Kidney tubule cell (primary cell): ENCODE results near the gene FARS2.

Experiments
- DNase-seq: peaks from one replicate; pipeline ENCODE4 v3.0.0-alpha.2; 2018; ENCODE audit warnings: low spot score

Gene FARS2

DNA sequence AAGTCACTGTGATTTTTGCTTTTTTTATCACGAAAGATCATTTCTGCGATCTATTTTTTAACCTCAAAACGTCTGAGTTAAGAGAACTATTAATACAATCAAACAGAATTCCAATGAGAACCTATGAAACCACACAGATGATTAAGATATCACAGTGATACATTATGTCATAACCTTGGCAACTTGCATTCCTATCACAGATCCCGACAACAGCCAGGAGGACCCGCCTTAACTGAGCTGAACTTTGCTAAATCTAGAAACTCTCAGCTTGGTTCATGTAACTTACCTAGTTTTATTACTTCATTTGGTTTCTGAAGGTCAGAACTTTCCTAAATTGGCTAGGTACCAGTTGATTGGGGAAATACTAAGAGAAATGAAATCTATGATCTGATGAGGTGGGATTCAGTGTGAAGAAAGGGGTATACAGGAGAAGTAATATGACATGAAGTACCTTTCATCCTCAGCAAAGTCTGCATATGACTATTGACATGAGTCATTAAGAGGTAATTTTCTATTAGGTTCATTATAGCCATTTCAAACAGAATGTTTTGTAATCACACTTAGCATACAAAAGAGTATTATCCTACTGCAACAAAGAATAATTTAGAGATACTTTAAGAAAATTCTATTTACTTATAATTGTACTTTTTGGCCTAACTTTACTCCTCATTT, 11.7 kb upstream of the FARS2 start:
- DNase-seq, result peak; percentile 31

DNA sequence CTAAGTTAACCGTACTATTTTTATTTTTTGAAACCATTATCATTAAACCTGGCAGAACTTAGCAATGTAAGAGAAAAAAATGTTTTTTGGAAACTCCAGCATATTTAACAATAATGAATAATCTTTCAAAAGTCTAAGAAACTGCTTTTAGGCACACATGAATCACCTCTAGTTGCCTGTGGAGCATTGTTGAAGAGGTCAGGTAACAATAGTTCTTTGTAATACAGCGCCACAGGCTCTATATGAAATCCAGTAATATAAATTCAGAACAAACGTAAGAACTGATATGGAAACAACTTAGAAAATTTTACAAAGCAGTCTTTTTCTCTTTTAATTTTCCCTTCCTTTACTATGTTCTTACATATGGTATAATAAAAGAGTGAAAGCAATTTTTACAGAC, 10.9 kb upstream of the FARS2 start:
- DNase-seq, result no peak

DNA sequence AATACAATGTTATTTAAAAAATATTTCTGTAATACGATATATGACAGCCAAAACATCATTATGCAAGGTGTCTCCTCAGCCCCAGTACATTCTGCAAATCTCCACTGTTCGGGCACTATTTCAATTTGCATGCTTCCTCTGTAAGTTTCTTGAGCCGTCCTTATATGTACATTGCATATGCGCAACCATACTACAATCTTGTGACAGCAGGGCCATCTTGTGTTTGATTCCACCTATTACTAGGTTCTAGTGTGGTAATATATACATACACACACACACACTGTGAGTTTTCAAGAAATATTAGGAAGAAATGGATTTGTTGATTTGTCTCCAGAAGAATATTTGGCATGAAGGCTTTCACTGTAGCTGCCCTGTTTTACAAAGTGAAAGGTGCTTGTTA, 10.4 kb upstream of the FARS2 start:
- DNase-seq, result no peak

DNA sequence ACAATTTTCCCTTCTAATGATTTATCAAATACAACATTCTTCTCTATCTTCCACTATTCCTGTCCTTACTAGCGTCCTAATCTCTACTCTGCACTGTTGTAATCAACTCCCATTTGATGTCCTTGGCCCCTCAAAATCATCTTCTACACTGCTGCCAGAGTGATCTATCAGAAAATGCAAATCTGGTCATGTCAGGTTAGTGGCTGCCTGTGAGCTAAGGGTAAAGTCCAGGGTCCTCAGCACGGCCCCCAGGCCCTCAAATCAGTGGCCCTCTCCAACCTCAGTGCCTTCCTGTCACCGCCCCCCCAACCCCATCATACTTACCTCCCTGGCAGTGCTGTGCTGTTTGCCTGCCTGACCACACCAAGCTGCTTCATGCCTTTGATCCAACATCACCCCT, 4.4 kb upstream of the FARS2 start:
- no peak for DNase-seq

DNA sequence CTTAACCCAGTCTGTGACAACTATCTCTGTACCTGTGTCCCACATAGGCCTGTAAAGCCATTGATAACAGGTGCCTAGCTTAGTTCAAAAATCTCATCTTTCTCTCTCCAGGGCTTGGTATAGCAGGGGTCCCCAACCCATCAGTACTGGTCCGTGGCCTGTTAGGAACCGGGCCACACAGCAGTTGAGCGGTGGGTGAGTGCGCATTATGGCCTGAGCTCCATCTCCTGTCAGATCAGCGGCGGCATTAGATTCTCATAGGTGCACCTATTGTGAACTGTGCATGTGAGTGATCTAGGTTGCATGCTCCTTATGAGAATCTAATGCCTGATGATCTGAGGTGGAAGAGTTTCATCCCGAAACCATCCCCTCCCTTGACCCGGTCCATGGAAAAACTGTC, 3.9 kb upstream of the FARS2 start:
- no peak for DNase-seq

DNA sequence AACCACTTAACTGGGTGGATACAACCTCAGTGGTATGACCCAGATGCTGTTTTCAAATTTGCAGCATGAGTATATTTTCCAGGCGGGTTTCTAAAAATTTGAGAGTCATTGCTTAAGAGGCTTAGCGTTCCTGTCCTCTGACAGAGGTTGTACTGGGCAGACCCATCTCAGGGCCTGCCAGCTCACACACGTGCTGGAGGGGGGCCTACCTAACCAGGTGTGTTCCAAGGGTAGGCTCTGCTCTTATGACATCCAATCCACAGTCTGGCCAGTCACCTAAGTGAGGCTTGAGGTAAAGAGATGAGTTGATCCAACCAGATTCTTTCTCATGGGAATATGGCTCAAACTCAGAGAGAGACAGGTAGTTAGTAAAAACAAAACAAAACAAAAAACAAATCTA, 1.9 kb upstream of the FARS2 start:
- no peak for DNase-seq

DNA sequence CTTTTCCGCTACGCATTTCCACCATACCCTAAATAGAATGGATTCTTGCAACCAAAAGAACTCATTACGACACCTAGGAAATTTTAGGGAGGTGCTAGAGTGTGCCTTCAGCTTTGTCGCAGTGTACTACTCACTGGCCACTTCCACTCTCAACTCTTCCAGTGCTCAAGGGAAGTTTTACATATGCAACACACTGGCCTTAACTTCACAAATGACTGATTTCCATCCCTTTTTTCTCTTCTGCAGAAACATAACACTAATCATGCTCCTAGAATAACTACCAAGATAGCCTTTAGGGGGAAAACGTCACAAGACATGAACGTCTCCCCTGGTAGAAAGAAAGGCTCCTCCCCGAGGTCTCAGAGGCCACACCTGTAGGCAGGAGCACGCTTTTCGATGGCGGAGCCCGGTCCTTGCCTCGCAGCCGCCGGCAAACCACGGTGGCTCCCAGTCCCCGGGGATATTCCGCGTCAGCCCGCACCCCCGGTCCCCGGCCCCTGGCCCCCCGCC, 1.1 kb upstream of the FARS2 start:
- peak; percentile 79 for DNase-seq

DNA sequence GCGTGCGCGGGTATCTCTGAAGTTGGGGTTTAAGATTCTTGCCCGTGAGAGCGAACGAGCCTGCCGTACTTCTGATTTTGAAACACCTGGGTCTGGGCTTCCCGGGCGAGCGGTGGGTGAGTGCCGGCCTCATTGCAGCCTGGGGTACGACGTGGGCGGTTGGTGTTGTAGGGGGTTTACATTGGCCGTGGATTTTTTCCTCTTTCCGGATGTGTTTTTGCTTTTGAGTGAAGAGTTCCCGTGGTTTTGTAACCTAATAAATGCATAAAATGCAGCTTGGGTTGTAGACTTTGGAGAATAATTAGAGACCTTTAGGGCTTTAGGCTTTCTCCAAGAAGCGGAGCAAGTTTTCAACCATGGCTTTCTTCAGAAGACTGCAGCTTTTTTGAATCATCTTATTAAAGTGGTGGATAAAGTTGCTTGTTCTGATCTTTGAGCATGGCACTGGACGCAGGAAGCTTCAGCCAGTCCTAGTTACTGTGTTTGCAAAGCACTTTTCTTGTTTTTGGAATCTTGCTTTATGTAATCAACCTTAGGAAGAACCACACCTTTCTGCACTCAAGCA, 314 bp downstream of the FARS2 start:
- DNase-seq, result peak; percentile 16

DNA sequence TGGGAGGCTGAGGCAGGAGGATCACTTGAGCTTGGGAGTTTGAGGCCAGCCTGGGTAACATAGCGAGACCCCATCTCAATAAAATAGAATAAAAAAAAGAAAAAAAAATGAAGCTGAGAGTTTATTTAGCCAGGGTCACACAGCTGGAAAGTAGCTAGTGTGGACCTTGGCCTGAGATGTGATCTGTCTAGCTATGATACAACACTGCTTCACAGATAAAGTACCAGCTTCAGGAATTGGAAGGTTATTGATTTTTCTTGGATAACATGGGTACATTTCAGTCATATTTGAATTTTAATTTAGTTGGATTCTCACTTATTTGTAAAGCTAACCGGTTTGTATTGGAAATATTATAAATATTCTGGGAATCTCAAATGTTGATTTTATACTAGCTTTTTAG, 5.1 kb downstream of the FARS2 start:
- DNase-seq, result no peak

DNA sequence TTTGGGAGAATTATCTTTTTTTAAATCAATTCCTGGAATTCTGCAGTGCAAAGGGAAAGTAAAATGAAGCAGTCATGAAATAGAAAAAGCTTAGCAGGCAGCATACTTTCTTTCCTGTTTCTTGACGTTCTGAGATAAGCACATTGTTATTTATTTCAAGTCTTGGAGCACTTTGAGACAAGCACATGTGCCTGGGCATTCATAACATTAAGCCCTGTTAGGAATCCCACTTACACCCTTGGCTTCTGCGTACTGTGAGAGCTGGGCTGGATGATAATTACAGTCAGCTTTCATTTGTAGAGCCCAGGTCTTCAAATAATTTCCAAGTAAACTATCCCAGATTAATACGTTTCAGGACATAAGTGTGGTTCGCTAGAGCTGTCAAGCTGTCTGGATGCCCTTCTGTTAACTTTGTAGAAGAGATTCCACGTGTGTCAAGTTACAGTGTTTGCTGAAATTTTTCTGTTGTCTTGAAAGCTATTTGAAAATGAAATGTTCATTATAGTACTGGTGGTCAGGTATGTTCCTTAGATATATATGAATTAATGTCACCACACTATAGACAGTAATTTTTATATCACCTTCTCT, 8.9 kb downstream of the FARS2 start:
- DNase-seq, result no peak

DNA sequence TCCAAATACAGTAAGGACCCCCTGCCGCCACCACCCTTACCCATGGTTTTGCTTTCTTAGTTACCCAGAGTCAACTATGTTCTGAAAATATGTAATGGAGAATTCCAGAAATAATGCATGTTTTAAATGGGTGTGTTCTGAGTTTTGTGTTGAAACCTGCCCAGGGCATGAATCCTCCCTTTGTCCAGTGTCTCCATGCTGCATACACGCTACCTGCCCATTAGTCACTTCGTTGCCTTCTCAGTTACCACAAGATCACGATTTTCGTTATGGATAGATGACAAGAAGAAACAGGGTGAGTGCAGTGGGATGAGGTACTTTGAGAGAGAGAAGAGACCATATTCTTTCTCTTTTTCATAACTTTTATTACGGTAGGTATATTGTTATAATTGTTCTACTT, 10.6 kb downstream of the FARS2 start:
- DNase-seq, result no peak

DNA sequence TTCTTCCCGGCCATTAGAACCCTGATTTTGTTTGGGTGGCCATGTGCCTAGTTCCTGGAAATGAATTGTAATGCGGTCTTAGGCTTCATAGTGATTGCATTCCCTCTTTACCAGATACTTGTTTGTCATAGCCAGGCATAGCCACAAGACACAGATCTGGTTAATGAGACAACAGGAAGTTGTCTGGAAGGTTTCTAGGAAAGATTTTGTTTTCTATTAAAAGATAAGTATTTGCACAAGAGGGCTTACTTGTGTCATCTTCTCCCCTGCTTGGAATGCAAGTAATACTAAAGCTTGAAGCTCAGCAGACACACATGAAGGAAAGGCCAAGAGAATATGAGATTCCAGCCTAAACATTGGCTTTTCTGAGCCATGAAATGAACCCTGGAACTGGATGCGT, 12.9 kb downstream of the FARS2 start:
- DNase-seq, result no peak

DNA sequence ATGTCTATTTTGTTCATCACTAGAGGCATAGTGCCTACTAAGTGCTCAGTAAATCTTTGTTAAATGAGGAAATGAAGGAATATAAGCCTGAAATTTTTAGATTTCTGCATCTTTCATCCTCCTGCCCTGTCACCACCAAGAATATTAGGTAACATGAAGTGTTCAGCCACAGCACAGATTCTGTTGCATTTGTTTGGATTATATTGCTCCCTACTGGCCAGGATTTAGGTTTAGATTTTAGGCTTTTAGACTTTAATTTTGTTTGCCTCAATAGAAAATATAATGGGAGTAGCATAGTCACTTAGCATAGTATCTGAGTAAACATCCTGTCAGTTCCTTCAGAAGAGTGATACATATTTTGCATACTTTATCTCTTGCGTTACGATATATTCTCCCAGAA, 14.2 kb downstream of the FARS2 start:
- DNase-seq, result no peak

DNA sequence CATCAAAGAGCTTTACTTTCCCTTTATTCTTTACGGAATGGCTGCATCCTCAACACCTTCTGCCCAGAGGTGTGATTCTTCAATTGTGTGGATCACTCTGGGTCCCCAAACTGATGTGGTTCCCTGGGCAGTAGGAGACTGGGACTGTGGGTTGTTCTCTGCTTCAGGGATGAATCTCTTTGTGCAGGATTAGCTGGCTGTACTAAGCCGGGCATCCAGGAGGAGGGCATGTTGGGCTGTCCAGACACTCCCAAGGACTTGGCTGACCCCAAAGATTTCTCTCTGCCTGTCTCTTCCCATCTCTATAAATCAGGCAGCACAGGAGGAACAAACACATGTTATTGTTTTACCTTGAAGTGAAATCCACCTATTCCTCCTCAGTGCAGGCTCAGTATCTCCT, 15.3 kb downstream of the FARS2 start:
- DNase-seq, result no peak

DNA sequence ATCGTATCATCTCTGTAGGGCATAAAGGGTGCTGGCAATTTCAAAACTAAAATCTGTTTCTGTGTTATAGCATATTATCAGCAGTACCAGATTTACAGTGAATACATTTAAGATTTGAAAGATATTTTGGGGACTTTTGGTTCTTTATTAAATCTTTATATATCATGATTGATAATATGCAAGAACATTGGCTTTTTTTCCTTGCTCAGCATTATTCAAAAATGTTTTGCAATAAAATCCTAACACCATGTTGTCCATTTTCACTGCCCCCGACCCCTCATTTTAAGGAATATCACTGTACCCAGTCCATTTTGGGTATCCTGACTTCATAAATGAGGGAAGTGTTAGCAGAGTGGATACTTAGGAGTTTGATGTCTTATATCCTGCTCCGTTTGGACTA, 16.3 kb downstream of the FARS2 start:
- no peak for DNase-seq

DNA sequence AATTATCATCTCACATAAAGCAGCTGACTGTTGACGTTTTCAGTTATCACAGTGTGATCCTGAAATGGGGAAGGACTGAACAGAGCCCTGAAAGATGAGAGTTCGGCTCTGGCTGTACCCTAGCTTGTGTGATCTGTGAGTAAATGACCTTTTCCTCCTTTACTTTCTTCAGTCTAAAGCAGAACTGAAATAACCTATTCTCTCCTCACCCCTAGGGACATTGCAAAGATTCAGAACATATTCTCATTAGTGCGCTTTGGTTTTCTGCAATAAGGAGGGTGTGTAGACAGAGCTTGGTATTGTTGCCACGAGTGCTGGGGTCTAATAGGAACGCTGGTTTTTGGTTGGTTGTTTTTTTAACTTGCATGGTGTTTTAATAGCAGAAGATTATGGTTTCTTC, 16.7 kb downstream of the FARS2 start:
- DNase-seq, result no peak

DNA sequence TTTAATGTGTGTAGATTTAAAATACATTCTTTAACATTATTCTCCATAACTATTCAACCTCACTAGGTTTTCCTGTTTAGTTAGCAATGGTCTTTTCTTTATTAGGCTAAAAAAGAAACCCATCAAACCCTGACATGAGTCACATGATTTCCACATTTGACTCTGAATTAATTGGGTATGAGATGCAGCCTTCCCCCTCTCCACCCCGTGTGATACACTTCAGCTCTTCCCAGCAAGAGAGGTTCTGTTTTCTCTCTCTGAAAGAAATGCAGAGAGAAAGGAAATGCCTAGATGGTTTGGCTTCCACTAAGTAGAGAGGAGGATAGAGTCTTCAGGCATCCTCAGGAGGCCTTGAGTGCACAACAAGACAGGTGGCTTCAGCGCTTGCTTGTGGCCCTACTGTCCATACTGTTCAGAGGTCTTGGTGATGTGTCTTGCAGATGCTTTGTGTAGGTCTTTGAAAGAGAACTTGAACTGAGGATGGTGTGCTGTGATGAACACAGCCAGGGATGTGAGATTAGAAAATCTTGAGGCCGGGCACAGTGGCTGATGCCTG, 17.3 kb downstream of the FARS2 start:
- no peak for DNase-seq

DNA sequence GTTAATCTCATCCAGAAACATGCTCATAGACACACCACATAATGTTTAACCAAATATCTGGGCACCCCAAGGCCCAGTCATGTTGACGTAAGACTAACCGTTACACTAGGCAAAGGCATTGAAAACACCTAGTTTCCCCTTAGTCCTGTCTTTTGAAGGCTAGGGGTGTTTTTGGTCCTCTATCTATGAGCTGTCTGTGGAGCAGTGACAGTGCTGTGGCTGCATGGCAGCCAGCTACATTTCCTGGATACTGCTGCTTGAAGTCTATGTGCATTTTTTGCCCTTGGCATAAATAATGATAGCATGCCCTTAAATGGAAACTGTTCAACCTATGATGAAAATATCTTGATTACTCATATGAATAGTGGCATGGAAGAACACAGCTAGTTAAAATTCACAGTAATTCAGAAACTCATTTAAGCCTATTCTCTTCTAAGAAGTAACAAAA, 18.6 kb downstream of the FARS2 start:
- no peak for DNase-seq

DNA sequence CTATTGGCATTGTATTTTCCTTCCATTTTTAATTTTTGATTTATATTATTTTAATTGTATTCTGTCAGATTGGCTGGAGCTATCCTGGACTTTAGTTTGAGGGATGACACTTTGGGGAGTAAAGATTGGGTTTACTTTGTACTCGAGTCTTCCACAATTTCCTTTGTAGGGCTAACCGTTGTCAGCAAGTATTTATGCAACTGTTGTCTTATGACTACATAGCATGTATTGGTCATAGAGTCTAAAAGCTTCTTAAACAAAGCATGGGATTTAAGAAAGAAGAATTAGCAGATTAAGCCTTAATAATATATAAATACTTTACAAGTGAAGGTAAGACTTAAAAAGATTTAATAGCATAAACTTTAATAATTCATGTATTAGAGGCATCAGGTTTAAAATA, 19.6 kb downstream of the FARS2 start:
- no peak for DNase-seq

DNA sequence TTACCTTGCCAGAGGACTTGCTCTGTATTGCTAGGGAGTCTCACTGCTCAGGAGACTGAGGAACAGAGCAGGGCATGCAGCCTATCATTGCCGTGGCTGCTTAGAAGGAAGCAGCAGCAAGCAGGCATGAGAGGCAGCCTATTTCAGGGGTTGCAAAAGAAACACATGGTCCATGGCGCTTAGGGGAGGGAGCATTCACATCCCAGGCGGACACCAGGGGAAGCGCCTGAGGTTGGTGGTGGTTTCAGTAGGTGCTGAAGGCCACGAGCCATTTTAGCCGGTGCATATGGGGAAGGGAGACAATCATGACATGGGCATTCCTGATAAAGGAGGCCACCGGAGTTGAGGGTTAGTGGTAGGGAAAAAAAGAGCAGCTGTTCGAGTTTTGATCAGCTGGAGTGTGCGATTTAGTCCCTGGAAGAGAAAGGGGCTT, 20.9 kb downstream of the FARS2 start:
- DNase-seq, result no peak

DNA sequence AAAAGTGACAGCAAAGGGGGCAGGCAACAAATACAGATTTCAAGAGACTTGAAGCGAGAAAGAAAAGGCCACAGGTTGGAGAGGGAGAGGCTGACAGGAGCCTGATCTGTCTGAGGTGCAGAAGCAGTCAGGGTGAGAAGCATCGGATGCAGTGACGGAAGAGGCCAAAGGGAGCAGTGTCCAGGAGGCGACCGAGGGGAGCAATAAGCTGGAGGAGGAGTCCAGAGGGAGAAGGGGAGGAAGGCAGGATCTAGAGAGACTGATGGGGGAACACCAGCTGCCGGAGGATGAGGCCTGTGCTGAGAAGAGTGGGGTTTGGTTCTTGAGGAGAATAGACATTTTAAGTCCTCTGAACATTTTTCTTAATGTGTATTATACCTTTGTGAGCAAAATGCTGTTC, 23.8 kb downstream of the FARS2 start:
- no peak for DNase-seq

DNA sequence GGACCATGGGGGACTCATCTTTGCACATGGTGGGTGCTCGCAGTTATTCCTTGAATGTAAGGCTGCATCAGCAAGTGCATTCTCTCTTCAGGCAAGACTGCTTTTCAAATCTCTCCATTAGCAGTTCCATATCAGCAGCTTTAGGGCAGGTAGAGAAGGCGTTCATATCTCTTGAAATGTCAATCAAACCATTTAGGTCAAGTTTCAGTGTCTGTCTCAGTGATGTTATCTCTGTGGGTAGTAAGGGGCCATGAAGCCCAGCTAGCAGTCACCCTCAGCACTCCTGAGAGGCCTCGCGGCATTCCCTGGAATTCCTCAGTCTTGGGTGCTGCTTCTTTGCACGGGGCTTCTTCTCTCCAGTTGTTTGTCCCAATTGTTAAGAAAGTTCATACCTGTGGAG, 24.2 kb downstream of the FARS2 start:
- no peak for DNase-seq

DNA sequence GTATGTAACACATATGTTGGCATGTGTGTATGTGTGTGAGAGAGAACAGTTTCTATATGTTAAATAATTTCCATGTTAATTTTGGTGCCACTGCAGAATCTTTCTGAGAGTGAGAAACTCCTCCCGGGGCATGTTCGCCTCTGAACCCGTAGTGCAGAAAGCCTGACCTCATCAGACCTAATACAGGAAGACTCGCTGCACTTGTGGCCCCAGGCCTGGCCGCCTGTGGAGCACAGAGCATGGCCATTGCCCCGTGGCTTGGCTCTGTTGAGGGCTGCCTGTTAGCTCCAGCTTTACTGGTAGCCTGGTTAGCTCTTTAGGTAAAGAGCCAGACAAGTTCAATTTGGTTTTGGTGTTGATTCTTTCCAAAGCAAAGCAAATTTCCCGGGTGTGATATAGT, 25.5 kb downstream of the FARS2 start:
- DNase-seq, result no peak
